ENCODE data around the gene GAL3ST1.
A peak's percentile ranks its signal among the peaks of the same experiment; 100 is the strongest.

Gene GAL3ST1

DNA sequence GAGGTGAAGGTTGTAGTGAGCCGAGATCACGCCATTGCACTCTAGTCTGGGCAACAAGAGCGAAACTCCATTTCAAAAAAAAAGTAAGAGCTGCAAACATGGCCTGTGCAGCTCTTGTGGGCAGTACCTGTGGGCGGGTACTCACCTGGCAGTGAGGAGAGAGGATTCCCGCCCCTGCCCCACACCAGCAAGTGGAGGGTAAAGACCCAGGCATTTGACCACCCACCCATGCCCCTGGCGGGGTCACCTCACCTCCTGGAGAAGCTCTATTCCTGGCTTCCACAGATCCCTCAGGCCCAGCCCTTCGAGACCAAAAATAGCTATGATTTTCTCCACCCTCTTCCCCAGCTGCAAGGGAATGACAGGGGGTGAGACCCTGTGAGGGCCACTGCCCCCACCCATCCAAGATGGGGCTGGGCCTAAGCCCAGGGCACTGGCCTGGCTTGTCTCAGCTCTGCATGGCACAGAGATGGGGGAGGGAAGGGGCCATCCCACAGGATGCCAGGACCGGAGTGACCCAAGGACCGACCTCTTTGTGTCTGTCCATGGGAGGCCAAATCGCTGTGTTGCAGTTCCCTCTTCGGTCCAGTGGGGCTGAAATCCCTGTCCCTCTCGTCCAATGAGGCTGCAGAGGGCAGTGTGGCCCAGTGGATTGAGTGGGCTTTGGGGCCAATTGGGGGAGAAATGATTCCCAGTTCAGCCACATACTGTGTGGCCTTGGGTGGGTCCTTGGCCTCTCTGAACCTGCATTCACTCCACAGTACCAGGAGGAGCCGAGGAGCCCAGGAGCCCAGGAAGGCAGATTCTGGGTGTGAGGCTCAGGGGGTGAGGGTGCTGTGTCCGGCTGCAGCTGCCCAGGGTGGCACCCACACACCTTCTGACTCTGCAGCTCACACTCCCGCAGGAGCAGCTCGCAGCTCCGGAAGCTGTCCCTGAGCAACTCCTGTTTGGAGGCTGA lies 42.5 kb downstream of the GAL3ST1 start:
- no peak for DNase-seq (ENCODE audit: low spot score)

DNA sequence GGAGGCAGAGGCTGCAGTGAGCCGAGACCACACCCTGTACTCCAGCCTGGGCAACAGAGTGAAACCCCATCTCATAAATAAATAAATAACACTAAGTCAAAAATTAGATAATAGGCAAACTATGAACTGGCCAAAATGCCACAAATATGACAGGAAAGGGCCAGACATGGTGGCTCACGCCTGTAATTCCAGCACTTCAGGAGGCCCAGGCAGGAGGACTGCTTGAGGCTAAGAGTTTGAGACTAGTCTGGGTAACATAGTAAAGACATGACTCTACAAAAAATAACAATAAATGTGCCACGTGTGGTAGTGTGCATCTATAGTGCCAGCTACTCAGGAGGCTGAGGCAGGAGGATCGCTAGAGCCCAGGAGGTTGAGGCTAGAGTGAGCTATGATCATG lies 47.8 kb downstream of the GAL3ST1 start:
- DNase-seq (ENCODE audit: low spot score) = no peak

DNA sequence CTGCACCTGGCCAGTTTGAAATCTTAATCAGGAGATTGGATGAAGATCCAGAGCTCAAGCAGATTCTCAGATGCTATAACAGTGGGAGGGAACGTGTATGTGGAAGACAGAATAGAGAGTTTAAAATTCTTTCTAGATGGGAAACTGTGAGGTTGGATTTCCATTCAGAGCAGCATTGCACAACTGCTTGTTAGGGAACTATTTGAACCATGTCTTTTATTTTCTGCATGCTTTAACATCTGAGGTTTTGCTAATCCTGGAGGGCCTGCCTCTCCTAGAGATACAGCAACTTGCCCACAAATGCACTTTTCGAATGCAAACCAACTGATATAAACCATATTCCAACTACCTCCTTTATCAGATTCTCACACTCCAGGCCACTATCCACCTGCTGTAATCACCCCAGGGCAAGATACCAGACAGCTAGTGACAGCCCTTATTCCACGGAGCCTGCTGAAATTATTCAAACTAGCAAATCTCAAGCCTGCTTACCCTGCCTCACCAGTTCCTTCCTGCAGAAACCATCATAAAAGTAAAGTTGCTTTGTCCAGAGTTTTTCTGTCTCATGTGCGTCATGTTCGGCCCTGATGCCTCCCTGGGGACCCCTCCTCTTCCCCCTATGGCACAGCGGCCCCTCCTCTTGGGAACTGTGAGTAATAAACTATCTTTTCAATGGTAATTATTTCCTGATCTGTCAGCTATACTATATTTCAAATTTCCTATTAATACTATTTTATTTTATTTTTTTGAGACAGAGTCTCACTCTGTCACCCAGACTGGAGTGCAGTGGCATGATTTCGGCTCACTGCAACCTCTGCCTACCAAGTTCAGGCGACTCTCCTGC lies 50.6 kb downstream of the GAL3ST1 start:
- DNase-seq (ENCODE audit: low spot score) = no peak

DNA sequence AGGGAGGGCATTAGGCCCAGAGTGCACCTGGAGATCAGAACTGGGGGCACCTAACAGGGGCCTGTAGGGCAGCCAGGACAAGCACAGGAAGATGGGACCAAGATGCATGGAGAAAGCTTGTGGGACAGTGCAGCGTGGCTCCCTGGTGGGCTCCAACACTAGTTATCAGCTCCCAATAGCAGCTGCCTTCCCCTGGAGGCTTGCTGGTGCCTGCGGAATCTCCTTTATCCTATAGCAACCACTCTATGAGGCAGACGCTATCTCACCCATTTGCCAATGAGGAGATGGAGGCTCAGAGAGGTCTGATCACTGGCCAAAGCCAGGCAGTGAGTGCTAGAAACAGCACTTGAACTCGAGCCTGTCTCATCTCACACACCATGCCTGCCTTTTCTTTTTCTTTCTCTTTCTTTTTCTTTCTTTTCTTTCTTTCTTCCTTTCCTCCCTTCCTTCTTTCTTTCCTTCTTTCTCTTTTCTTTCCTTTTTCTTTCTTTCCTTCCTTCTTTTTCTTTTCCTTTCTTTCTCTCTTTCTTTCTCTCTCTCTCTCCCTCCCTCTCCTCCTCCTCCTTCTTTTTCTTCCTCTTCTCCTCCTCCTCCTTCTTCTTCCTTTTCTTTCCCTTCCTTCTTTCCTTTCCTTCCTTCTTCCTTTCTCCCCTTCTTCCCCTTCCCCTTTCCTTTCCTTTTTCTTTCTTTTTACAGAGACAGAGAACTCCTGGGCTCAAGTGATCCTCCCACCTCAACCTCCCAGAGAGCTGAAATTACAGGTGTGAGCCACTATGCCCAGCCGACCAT lies 52.9 kb downstream of the GAL3ST1 start:
- DNase-seq (ENCODE audit: low spot score) = no peak

DNA sequence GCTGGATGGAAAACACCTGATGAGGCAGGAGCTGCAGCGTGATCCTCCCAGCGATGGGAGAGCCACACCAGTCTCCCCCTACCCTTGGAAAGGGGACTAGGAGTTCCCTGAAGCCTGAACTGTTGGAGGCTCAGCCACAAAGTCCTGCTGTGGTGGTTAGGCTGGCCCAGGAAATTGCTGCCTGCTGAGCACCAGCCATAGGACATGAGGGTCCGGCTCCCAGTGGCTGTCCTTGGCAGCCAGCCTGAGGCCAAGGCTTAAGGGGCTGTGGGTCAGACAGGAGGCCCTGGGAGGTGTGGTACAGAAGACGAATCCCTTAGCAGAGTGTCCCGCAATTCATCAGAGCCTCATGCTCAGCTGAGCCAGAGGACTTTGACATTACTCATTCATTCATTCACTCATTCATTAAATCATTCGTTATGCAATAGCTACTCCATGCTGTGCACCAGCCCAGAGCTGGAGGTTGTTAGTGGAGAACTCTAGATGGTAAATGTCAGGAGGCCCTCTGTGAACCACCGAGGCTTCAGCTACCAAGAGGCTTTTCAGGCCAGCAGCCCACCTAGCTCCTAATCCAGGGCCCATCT lies 54.5 kb downstream of the GAL3ST1 start:
- no peak for DNase-seq (ENCODE audit: low spot score)

DNA sequence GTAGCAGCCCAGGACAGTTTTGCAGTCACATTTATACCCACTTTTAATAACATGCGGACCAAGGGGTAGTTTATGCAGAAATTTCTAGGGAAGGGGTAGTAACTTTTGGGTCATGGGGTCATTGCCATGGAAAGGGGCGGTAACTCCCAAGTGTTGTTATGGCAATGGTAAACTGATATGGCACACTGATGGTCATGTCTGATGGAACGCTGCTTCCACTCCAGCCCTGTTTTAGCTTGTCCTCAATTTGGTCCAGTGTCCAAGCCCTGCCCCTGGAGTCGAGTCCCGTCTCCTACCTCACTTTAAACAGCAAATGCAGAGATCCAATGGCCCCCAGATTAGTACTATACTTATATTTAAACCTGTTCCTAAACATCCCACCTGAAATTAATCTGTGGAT lies 57.7 kb downstream of the GAL3ST1 start:
- no peak for DNase-seq (ENCODE audit: low spot score)

DNA sequence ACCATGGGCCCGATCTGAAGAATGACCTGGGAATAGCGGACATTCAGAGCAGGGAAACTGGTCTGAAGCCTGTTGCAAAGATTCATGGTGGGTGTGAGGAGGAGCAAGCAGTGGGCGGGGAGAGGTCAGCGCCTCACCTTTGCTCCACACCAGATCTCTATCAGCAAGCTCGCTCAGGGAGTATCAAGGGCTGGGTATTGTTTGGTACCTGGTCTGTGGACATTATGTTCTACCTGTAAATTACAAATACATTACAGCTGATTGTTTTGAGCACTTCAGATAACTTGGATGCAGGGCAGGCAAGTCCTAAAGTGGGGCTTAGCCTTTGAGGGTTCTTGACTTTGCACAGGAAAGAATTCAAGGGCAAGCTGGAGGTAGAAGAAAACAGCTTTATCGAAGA lies 58.2 kb downstream of the GAL3ST1 start:
- no peak for DNase-seq (ENCODE audit: low spot score)

DNA sequence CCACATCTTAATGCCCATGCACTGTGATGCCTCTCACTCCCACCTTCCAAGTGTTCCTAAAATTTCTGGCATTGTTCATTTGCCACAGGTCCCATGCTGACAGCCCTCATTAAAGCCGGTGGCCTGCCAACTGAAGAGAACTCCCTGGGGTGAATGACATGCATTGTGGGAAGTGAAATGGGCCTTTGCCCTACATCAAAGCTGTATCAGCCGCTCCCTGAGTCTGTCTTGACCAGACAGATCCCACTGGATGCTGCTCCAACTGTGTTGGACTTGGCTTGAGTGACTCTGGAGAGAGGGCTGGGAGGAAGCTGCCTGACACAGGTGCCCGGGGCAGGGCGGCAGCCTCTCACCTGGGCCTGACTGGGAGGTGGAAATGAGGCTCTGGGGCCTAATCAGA lies 60.2 kb downstream of the GAL3ST1 start:
- DNase-seq (ENCODE audit: low spot score) = no peak

DNA sequence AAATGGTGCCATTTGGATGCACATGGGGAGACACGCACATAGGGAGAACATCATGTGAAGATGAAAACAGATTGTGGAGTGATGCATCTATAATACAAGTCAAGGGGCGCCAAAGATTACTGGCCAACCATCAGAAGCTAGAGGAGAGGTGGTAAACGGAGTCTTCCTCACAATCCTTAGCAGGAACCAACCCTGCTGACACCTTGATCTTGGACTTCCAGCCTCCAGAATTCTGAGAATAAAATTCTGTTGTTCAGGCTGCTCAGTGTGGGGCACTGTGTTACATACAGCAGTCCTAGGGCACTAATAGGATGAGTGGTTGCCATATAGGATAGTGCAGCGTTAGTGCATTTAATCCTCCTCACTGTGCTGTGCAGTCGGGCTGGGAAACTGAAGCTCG lies 61.0 kb downstream of the GAL3ST1 start:
- DNase-seq (ENCODE audit: low spot score) = no peak

DNA sequence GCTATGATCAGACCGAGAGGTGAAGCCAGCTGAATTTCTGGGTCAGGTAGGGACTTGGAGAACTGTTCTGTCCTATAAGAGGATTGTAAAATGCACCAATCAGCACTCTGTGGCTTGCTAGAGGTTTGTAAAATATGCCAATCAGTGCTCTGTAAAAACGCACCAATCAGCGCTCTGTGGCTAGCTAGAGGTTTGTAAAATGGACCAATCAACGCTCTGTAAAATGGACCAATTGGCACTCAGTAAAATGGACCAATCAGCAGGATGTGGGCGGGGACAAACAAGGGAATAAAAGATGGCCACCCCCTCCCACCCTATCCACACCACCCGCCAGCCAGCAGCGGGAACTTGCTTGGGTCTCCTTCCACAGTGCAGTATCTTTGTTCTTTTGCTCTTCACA lies 62.6 kb downstream of the GAL3ST1 start:
- DNase-seq (ENCODE audit: low spot score) = no peak

DNA sequence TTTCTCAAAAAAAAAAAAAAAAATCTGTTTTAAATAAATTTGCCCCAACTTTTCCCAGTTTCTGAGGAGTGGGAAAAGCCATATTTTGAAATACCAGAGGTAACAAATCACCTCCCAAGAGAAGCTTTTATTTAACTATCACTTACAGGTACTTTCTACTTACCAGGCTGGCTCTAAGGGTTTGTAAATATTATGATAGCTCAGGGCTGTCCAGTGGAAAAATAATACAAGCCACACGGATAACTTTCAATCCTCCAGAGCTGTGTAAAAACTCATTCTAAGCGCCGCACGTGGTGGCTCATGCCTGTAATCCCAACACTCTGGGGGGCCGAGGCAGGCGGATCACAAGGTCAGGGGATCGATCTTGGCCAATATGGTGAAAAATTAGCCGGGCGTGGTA lies 63.4 kb downstream of the GAL3ST1 start:
- no peak for DNase-seq (ENCODE audit: low spot score)

DNA sequence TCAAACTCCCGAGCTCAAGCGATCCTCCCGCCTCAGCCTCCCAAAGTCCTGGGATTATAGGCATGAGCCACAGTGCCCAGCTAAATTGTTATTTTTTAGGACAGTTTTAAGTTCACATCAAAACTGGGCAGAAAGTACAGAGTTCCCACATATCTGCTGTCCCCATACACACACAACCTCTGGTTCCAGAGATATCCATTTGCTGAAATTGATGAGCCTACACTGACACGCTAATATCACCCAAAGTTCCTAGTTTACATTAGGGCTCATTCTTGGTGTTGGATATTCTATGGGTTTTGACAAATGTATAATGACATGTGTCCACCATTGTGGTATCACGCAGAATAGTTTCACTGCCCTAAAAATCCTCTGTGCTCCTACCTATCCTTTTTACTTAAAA lies 66.2 kb downstream of the GAL3ST1 start:
- DNase-seq (ENCODE audit: low spot score) = no peak

DNA sequence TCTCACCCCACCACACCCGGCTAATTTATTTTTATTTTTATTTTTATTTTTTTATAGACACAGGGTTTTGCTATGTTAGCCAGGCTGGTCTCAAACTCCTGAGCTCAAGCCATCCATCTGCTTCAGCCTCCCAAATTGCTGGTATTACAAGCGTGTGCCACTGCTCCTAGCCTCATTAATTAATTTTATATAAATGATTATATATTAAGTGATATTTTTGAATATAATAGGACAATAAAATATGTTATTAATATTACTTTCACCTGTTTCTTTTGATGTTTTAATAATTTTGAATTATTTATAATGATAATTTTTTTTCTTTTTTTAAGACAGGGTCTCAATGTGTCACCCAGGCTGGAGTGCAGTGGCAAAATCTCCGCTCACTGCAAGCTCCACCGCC lies 66.8 kb downstream of the GAL3ST1 start:
- no peak for DNase-seq (ENCODE audit: low spot score)

DNA sequence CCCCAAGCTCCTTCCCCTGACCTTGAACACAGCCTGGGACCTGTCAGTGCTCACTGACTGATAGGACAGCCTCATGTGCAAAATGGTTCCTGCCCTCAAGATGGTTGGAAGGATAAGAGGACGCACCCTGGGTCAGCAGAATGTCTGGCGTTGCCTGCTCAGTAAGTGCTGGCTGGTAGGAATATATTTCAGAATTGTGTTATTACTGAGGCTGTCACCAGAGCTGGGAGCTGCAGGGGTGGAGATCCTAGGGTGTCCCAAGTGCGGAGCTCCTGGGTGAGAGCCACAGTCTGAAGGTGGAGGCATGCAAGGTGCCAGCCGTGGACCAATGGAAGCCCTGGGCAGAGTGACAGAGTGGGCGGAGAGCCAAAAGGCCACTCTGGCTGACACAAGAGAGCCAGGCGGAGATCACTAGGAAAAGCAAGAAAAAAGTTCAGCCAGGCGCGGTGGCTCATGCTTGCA lies 67.9 kb downstream of the GAL3ST1 start:
- peak; percentile 43 for DNase-seq (ENCODE audit: low spot score)

Measured in iPS-NIHi11 (cell line).